ENCODE measurements around the gene BMAL1. TPM values are rescaled to one million over a fixed set of nuclear protein-coding genes. Genes with fewer than 3 reads are reported as not detected.

Gene BMAL1
- total RNA-seq, 1 donor, result 13.0 TPM

- Histone ChIP-seq H3K4me2 (ENCODE audit: insufficient read depth, low read length) (no peak overlapping the region), H3K4me3 (ENCODE audit: insufficient read depth, low read length) (no peak overlapping the region), H3K9me3 (ENCODE audit: low read depth, low read length) (no peaks in the 10 kb centered on the region), H2AFZ (ENCODE audit: low read length) (no peak overlapping the region), H3K36me3 (ENCODE audit: insufficient read depth, low read length) (peaks cover 11% of the 10 kb centered on the region), H3K4me1 (ENCODE audit: insufficient read depth, low read length) (peaks cover 16% of the 10 kb centered on the region), H3K79me2 (ENCODE audit: insufficient read depth, low read length) (no peaks in the 10 kb centered on the region), H3K27me3 (ENCODE audit: insufficient read depth, low read length) (no peaks in the 10 kb centered on the region), H4K20me1 (ENCODE audit: insufficient read depth, low read length) (no peaks in the 10 kb centered on the region), H3K27ac (ENCODE audit: low read depth, low read length) (no peak overlapping the region)
- no peak for TF ChIP-seq CTCF (IDR thresholded peaks at IDR 0.05; ENCODE audit: extremely low read depth, low read depth, low read length)
- no peak for DNase-seq (ENCODE audit: insufficient read length, low spot score, missing footprints)
Observed at GRCh38 chr11:13364388-13364787, 86.8 kb downstream of the BMAL1 start.

GRCh38 chr11:13366266-13367026 lies 88.9 kb downstream of the BMAL1 start:
- Histone ChIP-seq H3K4me2 (ENCODE audit: insufficient read depth, low read length) (no peak overlapping the region), H4K20me1 (ENCODE audit: insufficient read depth, low read length) (no peaks in the 10 kb centered on the region), H2AFZ (ENCODE audit: low read length) (no peak overlapping the region), H3K9me3 (ENCODE audit: low read depth, low read length) (no peaks in the 10 kb centered on the region), H3K4me1 (ENCODE audit: insufficient read depth, low read length) (peaks cover 16% of the 10 kb centered on the region), H3K27me3 (ENCODE audit: insufficient read depth, low read length) (no peaks in the 10 kb centered on the region), H3K79me2 (ENCODE audit: insufficient read depth, low read length) (no peaks in the 10 kb centered on the region), H3K36me3 (ENCODE audit: insufficient read depth, low read length) (peaks cover under 1% of the 10 kb centered on the region), H3K27ac (ENCODE audit: low read depth, low read length) (no peak overlapping the region), H3K4me3 (ENCODE audit: insufficient read depth, low read length) (no peak overlapping the region)
- TF ChIP-seq CTCF (IDR thresholded peaks at IDR 0.05; ENCODE audit: extremely low read depth, low read depth, low read length), result no peak
- no peak for DNase-seq (ENCODE audit: insufficient read length, low spot score, missing footprints)

- no peak for TF ChIP-seq CTCF (IDR thresholded peaks at IDR 0.05; ENCODE audit: extremely low read depth, low read depth, low read length)
- Histone ChIP-seq H3K4me2 (ENCODE audit: insufficient read depth, low read length) (no peak overlapping the region), H3K79me2 (ENCODE audit: insufficient read depth, low read length) (no peaks in the 10 kb centered on the region), H3K27ac (ENCODE audit: low read depth, low read length) (no peak overlapping the region), H3K4me1 (ENCODE audit: insufficient read depth, low read length) (peaks cover 16% of the 10 kb centered on the region), H3K4me3 (ENCODE audit: insufficient read depth, low read length) (no peak overlapping the region), H2AFZ (ENCODE audit: low read length) (no peak overlapping the region), H3K9me3 (ENCODE audit: low read depth, low read length) (no peaks in the 10 kb centered on the region), H4K20me1 (ENCODE audit: insufficient read depth, low read length) (no peaks in the 10 kb centered on the region), H3K36me3 (ENCODE audit: insufficient read depth, low read length) (no peaks in the 10 kb centered on the region), H3K27me3 (ENCODE audit: insufficient read depth, low read length) (no peaks in the 10 kb centered on the region)
- DNase-seq (ENCODE audit: insufficient read length, low spot score, missing footprints), result no peak
Observed at GRCh38 chr11:13367115-13367514, 89.5 kb downstream of the BMAL1 start.

GRCh38 chr11:13368041-13368446 lies 90.5 kb downstream of the BMAL1 start:
- Histone ChIP-seq H3K4me2 (ENCODE audit: insufficient read depth, low read length) (peak overlapping the region; percentile 14), H3K27ac (ENCODE audit: low read depth, low read length) (peak overlapping the region; percentile 47), H3K4me1 (ENCODE audit: insufficient read depth, low read length) (peaks cover 16% of the 10 kb centered on the region), H3K36me3 (ENCODE audit: insufficient read depth, low read length) (no peaks in the 10 kb centered on the region), H4K20me1 (ENCODE audit: insufficient read depth, low read length) (no peaks in the 10 kb centered on the region), H2AFZ (ENCODE audit: low read length) (peak overlapping the region; percentile 49), H3K27me3 (ENCODE audit: insufficient read depth, low read length) (no peaks in the 10 kb centered on the region), H3K79me2 (ENCODE audit: insufficient read depth, low read length) (no peaks in the 10 kb centered on the region), H3K9me3 (ENCODE audit: low read depth, low read length) (no peaks in the 10 kb centered on the region), H3K4me3 (ENCODE audit: insufficient read depth, low read length) (no peak overlapping the region)
- DNase-seq (ENCODE audit: insufficient read length, low spot score, missing footprints), result no peak
- TF ChIP-seq CTCF (IDR thresholded peaks at IDR 0.05; ENCODE audit: extremely low read depth, low read depth, low read length), result no peak
